GM18520 (cell line): ENCODE results near the gene MRAP2.

Experiments used
- ATAC-seq: cut with Tn5 transposase; IDR thresholded peaks from one replicate; pipeline ENCODE4 v1.9.1; 2021; ENCODE audit not compliant: unreplicated experiment

Gene MRAP2, protein sequence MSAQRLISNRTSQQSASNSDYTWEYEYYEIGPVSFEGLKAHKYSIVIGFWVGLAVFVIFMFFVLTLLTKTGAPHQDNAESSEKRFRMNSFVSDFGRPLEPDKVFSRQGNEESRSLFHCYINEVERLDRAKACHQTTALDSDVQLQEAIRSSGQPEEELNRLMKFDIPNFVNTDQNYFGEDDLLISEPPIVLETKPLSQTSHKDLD

DNA sequence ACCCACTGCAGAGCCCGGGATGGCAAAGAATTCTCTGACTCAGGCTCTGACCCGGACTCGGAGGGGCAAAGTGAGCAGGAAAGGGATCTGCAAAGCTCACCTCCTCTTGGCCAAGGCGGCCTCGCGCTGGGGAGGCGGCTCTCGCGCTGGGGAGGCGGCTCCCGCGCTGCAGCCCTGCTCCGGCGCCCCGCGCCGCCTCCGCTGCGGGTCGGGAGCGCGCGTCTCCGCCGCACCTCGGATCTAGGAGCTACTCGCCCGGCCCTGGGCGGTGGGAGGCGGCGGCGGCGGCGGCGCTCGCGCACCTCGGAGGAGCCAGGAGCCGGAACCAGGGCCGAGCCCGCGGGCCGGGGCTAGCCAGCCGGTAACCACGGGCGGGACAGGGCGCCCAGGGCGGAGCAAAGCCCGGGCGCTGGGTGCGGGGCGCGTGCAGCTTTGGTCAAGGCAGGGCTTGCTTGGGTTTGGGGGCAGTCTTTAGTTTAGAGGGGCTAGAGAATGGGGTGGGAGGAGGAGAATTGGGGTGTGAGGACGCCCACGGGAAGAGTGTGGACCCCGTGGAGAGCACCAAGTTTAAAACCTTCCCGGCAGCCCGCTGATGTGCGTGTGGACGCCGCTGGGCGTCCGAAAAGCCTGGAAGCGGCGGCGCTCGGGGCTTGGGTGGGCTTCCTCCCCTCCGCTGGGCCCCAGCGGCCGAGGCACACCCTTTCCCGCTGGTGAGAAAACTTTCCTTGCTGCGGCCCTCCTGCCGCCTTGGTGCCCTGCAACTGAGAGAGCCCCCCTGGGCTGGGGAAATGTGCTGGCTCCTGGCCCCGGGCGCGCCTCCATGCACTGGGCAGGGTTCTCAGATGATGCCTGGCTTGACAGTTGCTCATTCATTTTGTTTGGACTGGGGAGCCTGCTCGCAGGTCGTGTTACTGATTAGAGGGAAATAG lies at the start of gene MRAP2:
Gene MRAP2, plus strand, starts transcription at position 250 of the 929 bp plus-strand sequence. CDS start 21,547 bp downstream, outside the sequence.
- ATAC-seq: no peak

DNA sequence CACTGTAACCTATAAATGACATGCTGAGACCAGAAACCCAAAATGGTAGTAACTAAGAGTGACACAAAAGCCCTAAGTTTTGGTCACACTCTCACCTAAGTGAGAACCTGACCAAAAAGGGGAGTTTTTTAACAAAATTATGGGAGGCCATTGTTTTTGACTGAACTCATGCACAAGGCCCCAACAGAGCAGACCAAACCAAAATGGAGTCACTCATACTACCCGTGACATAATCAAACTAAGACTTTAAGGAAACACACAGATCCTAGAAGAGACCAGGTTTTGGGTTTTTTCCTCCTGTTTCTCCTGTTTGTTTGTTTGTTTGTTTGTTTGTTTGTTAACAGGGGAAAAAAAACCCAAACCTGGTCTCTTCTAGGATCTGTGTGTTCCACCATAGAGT lies 49.2 kb upstream of the MRAP2 start:
- no peak for ATAC-seq

DNA sequence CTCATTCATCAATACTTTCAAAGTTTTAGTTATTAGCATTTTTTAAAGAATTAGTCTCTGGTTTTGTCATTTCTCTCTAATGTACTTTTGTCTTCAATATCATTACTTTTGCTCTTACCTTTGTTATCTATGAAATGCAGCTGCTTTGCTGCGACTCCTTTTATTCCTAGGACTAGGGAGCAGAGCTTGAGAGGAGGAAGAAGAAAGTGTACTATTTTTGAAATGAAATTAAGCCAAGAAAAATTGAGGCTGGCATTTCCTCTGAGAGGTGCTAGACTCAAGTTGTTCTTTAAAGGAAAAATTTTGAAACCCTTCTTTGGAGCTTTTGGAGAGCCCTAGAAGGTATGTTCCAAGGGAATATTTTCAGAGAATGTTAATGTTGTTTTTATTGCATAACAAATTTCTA lies 48.3 kb upstream of the MRAP2 start:
- no peak for ATAC-seq

DNA sequence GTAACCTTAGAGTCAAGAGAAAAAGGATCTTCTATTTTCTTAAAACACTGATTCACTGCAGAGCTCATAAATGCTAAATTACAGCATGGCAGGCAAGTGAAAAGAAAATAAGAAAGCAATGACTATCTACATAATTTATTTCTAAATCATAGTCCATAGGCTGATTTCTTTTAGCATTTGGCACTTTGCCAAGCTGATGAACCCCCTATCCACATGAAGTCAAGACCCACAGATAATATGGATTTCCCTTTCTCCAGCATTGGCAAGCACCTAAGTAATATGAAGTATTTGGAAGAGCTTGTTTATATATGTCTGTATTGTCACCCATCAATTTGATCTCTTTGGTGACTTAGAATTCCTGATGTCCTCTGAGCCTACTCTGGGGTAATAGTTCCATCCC lies 47.9 kb upstream of the MRAP2 start:
- ATAC-seq: no peak

DNA sequence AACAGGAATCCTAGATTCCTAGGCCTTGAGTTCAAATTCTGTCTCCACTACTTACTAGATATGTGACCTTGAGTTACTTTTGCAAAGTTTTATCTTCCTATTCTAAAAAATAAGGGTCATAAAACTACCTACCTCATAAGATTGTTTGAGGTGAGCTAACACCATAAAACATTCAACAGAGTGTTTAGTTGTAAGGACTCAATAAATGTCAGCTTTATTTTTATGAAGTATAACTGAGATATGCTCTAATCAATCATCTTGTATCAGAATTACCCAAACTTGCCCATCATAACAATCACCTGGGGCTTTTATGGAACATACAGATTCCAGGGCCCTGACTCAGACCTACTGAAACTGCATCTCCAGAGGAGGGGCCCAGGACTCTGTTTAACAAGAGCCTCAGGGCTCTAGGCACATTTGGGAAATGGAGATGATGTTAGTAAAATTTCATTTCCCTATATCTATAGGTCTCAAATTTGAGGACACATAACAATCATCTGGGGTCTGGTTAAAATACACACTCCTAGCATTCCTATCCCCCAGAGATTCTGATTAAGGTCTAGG lies 35.5 kb upstream of the MRAP2 start:
- ATAC-seq: no peak

DNA sequence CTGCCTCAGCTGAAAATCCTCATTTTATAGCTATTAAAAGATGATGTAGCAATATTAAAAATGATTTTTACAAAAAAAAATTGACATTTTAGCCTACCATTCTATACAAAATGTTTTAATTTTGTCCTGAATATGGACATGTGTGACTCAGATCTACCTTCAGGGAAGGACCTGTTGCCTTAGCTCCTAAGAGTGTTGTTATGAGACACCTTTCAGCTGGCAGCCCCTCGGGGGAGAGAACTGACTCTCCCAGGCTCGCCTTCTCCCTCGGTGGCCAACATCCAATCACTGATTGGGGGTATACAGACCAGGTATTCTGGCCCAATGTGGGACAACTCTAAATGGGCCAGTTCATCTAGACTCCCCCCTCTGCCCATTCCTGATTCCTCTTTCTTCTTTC lies 32.5 kb upstream of the MRAP2 start:
- no peak for ATAC-seq

DNA sequence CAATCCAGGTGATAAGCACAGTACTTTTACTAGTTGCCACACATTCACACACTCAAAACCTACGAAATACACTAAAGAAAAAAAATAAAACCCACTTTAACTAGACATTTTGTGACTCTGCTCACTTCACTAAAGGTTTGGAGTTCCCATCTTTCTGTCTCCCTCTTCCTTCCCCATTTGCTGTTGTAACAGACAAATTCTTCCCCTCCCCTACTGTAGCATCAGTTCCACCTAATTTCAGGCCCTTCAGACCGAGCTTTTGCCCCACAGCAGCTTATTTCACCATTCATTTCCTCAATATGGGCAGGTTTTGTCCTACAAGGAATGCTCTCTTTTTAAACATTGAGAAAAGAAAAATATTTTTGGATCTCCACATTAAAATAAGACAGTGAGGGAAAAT lies 31.3 kb upstream of the MRAP2 start:
- no peak for ATAC-seq

DNA sequence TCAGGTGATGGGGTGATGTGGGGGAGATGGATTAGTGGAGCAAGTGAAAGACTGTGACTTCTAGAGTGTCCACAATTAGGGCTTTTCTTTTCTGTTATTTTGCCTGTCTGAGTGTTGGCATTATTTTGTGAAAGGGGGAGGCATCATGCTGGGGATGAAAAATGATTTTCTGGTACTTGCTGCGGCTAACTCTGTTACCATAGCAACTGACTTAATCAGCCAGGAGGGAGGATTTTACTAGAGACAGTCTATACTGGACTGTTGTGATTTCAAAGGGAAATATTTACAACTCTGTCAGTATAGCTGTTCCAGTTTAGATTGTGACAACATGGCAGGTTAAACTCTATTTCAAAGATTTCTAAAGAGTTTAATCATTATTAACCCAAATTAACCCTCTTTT lies 30.4 kb upstream of the MRAP2 start:
- no peak for ATAC-seq

DNA sequence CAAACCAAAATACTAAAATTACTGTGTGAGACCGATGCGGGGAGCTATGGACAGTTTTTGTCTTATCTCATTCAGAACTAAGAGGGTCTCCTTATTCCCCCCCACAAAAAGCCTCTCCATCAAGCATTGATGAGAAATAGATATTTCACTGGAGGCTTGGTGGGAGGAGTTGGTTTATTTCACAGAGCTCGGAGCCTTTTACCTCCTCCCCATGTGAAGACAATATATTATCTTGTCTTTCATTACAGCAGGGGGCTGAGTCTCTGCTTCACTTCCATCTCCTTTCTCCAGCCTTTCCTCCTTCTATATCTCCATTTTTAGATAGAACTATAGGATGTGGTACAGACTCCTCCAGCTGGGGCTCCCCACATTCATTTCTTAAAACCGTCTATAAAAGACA lies 29.9 kb upstream of the MRAP2 start:
- ATAC-seq: no peak

DNA sequence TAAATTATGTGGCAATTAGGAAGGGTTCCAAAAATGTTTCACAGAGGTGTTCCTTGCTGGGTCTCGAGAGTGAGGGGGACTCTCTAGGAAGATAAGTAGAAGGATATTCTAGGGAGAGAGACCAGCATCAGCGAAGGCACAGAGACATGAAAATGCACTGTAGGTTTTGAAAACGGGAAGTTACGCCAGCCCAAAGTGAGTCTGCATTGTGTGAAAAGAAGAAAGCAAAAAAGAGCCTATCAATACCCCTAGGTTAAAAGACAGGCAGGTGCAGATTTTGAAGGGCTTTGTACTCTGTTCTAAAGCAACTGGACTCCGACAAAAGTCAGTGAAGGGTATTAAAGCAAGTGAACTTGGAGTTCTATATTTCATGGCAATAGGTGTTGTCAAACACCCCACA lies 25.7 kb upstream of the MRAP2 start:
- ATAC-seq: no peak

DNA sequence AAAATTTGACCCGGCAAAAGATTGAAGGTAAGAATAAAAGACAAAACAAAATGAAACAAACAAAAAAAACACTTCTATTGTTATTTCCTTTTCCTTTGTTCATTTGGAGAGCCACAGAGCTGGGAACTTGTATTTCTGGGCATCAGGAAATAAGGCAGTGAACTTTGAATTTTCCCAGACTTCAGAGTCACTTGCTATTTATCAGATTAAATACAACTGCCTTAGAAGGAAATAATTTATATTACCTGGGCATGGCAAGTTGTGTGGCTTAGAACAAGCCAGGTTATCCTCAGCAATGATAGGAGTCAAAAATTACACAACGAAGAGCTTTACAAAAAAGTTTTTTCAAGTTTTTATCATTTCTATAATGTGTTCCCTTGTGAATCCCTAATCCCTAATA lies 20.2 kb upstream of the MRAP2 start:
- no peak for ATAC-seq

DNA sequence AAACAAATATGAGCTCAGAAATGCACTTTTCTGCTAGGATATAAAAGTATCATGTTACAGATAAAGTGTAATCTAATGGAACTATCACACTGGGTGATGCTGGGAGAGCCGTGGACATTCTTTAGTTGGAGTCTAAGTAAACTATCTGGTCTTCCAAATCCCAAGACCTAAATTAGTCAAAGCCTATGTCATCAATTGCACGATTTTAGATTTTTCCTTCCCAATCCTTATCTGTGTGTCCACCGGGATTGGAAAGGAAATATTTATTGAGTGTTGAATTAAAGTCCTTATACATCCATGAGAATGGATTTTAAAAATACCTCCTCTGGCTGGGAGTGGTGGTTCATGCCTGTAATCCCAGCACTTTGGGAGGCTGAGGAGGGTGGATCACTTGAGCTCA lies 19.6 kb upstream of the MRAP2 start:
- ATAC-seq: no peak

DNA sequence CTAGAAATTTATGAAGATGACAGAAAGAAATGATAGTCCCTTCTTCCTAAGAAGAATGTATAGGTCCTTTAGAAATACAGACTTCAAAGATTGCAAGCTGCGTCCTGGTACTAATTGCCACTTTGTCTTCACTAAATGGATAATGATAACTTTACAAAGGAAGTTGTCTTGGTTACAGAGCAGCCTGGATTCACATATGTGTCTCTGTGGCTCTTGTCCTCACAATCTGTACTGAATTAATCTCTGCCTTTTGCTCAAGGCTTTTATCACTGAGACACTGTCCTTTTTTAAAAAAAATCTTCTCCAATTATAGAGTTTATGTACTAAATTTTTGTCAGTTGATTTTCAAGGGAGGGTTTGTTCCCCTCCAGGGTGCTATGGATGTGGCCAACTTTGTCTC lies 17.5 kb upstream of the MRAP2 start:
- ATAC-seq: no peak

DNA sequence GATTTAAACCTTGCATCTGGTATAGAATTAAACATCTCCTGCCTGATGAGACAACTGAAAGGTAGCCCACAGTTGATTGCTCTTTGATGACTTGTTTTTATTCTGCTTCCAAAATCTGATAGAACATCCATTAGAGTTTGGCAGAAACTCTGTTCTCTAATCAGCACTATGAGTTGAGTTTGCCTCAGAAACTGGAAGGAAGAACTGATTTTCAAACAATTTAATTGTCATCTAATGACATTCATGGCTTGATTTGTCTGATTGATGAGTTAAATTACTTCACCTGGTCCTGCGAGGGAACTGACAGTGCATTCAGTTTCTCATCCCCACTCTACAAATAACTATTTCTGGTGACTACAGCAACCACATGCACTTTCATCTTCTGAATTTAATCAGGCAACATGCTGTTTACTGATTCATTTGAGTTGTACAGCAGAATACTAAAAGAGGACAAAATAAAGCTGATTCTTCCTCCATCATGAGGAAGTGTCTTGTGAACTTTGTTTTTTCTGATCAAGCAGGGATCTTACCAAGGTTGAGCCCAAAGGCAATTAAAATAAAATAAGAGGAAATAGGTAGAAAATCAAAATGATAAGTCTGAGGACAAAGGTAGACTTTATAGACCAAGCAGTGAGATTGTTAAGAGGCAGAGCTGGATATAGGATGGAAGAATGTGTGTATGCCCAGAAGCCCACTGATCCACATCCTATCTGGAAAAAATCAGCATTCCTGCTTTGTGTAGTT lies 15.7 kb upstream of the MRAP2 start:
- ATAC-seq: peak; percentile 67

DNA sequence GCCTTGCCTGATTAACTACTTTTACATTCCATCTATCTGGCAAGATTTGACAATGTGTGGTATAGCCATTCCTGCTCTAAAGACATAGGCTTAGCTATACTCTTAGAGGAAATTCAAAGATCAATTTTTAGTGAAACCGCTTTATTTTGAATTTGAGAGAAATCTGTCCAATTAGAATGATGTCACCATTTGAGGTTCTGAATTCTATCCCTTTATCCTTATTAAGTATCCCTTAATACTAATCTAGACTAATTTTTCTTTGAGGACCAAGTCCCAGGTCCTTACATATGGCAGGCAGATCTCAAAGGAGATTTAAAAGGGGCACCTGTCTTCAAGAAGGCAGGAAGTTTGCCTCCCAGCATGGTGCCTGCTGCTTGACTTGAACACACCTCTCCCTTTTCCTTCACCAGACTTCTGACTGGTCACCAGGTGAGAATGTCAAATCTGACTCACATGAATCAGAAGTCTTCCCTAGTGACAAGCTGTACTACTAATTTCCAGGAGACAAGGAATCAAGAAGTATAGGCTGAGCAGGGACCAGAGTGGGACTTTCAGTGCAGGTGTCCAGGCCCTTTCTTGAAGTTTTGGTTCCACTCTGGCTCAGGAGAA lies 15.0 kb upstream of the MRAP2 start:
- no peak for ATAC-seq

DNA sequence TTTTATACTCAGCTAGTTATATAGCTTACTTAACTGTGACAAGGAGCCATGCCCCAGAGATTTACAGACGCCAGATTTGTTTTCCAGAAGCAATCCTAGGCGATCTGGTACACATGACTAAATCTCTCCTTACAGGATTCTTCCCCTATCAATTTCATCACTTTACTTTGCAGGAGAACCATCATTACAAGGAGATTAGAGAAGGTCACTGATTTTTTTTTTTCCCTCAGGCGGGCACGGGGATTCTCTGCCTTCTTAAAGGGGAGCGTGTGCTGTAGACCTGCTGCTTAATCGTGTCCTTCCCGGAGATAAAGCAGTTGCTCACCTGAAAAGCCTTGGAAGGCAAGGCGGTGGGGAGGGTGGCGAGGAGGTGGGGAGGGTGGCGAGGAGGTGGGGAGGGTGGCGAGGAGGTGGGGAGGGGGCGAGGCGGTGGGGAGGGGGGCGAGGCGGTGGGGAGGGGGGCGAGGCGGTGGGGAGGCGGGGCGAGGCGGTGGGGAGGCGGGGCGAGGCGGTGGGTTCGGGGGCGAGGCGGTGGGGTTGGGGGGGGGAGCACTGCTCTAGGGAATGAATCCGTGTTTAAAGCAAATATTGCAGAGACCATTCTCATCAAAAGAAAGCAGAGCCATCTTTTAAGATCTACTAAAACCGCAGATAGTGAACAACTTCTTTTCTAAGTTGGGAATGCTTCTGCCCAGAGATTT lies 14.3 kb upstream of the MRAP2 start:
- ATAC-seq: no peak

DNA sequence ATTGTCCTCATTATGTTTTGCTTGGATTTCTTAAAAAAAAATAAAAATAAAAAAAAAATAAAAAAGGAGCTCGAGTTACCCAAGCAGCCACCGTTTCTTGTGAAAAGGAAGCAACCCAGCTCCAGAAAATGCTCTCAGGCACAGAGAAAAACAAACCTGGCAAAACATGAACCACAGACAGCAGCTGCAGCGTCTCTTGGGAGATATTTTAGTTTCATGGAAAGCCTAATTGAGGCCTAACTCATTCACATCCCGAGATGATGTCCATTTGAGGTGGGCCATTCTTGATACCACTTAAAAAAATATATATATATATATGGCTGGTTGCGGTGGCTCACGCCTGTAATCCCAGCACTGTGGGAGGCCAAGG lies 13.7 kb upstream of the MRAP2 start:
- no peak for ATAC-seq

DNA sequence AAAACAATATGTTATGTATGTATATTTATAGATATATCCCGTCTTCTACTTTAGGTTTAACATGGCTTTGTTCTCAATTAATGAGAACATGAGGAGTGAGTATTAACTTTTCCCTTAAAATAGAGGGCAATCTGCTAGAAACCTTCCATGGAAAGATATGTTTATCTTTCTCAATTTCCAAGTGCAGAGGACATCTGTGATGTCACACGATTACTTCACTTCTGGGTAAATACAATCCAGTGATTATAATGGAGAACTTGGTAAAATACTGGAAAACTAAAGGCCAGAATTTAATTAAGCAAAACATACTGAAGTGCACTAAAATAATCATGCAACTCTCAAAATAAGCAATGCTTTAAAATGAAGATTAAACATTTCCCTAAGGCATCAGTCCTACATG lies 11.9 kb upstream of the MRAP2 start:
- no peak for ATAC-seq

DNA sequence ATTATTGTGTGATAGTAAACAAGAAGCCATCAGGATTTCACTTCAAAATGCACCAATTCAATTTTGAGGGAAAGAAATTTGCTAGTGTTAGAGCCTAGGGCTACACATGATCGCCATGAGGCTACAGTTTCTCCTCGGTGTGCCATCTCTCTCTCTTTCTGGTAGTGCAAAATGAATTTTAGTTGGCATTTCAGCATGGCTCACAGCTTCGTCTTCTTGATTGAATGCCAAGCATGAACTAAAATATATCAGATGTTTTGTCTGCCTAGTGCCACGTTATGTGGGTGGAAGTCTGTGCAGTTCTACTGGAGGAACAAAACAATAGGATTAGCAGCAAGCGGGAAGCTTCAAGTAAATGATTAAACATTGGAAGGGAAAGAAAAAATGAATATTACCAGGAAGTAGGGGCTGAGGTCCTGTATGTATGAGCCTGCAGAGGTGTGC lies 6.8 kb upstream of the MRAP2 start:
- ATAC-seq: no peak

DNA sequence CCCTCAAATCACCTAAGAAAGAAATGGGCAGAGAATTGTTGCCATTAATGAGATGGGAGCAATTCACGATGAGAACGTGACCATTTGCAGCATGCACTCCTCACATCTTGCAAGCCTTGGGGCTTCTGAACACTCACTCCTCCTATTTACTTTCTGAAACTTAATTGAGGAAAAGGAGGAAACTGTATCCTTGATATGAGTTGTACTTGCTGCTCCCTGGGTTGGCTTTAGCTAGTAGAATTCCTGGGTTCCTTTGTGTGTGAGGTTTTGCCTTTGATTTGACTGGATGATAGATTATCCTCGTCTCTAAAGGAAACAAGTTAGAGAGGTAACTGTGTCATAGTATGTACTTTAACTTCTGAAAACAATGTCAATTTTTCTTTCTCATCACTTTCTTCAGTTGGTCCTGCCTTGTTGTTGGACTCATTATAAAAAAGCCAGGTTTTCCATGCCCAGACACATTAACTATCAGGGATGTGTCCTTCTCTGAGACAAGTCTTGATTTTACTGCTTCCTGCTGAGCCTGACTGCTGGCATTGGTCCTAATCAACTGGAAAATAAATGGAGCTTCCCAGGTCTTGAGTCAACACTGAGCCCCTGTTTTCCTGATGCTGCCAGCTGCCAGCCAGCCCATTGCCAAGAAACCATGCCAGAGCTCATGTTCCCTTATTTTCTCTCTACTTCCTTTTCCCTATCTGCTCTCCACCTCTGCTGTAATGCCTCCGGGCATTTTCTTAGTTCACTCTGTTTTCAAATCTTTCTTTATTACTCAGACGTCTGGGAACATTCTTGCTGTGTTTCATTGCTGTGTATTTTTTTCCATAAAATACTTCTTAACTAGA lies 6.0 kb upstream of the MRAP2 start:
- no peak for ATAC-seq
